Osteocyte (in vitro differentiated cells): Measurements from ENCODE around the gene TLR8. TPM values are rescaled to one million over a fixed set of nuclear protein-coding genes. Genes with fewer than 3 reads are reported as not detected.

Experiments used
- total RNA-seq: library from RNA; stranded (reverse); gene quantifications from 2 replicates; pipeline ENCODE4 v1.2.1, GENCODE V29; 2021

Gene TLR8
- total RNA-seq, 1 donor from 2014 or later: not detected

Other genes starting within 250 kb of the TLR8 start
- 13.2 and 18.5 TPM in 2 replicates for gene PRPS2, start 115.2 kb upstream of the TLR8 start, total RNA-seq
- gene TLR7, start 39.5 kb upstream of the TLR8 start, total RNA-seq: not detected in 2 replicates
- 2,830 and 2,924 TPM in 2 replicates for gene TMSB4X, start 68.5 kb downstream of the TLR8 start, total RNA-seq
- not detected in 2 replicates for gene FAM9C, start 138.0 kb downstream of the TLR8 start, total RNA-seq